Hematopoietic multipotent progenitor cell treated with erythropoietin and hydrocortisone succinate and interleukin-3 and kit ligand, for 15 days (in vitro differentiated cells): Measurements from ENCODE around the gene ANKRD36B.
"Not testable (repeated sequence)": the region's sequence is repeated elsewhere in the genome, so short reads cannot be mapped to it uniquely, and the experiment has no call there.

Experiments
- DNase-seq: peaks from one replicate; pipeline ENCODE4 v3.0.0-alpha.2; 2015; ENCODE audit warnings: low spot score

Gene ANKRD36B

GRCh38 chr2:97589598-97590510, at the start of gene ANKRD36B:
Gene ANKRD36B, minus strand, starts transcription at chr2:97589877. Its CDS starts 192 bp downstream, at chr2:97589685.
- peak; percentile 42 for DNase-seq

- peak; percentile 0 for DNase-seq
Measured at GRCh38 chr2:97626049-97626430, 36.4 kb upstream of the ANKRD36B start.

- not testable (repeated sequence) for DNase-seq
Measured at GRCh38 chr2:97625354-97626048, 35.8 kb upstream of the ANKRD36B start.

- DNase-seq: not testable (repeated sequence)
Measured at GRCh38 chr2:97622976-97623375, 33.3 kb upstream of the ANKRD36B start.

- not testable (repeated sequence) for DNase-seq
Measured at GRCh38 chr2:97620492-97620891, 30.8 kb upstream of the ANKRD36B start.

- DNase-seq: not testable (repeated sequence)
Measured at GRCh38 chr2:97618939-97619827, 29.5 kb upstream of the ANKRD36B start.

GRCh38 chr2:97617911-97618310, 28.2 kb upstream of the ANKRD36B start:
- DNase-seq: no peak

- not testable (repeated sequence) for DNase-seq
Measured at GRCh38 chr2:97615746-97616145, 26.1 kb upstream of the ANKRD36B start.

- not testable (repeated sequence) for DNase-seq
Measured at GRCh38 chr2:97611895-97612294, 22.2 kb upstream of the ANKRD36B start.

- DNase-seq: not testable (repeated sequence)
Measured at GRCh38 chr2:97608745-97609144, 19.1 kb upstream of the ANKRD36B start.

- DNase-seq: not testable (repeated sequence)
Measured at GRCh38 chr2:97605524-97606339, 16.1 kb upstream of the ANKRD36B start.

- not testable (repeated sequence) for DNase-seq
Measured at GRCh38 chr2:97605109-97605508, 15.4 kb upstream of the ANKRD36B start.

- not testable (repeated sequence) for DNase-seq
Measured at GRCh38 chr2:97601537-97601936, 11.9 kb upstream of the ANKRD36B start.

GRCh38 chr2:97596180-97596579, 6.5 kb upstream of the ANKRD36B start:
- not testable (repeated sequence) for DNase-seq

- DNase-seq: not testable (repeated sequence)
Measured at GRCh38 chr2:97593520-97593919, 3.8 kb upstream of the ANKRD36B start.

GRCh38 chr2:97590515-97591394, 1.1 kb upstream of the ANKRD36B start:
- peak; percentile 88 for DNase-seq

GRCh38 chr2:97589257-97589597, 450 bp downstream of the ANKRD36B start:
- not testable (repeated sequence) for DNase-seq

- DNase-seq: not testable (repeated sequence)
Measured at GRCh38 chr2:97565674-97566073, 24.0 kb downstream of the ANKRD36B start.

GRCh38 chr2:97552406-97552805, 37.3 kb downstream of the ANKRD36B start:
- DNase-seq: not testable (repeated sequence)

- DNase-seq: not testable (repeated sequence)
Measured at GRCh38 chr2:97550498-97550897, 39.2 kb downstream of the ANKRD36B start.
